K562 (cell line): Measurements from ENCODE around the gene SERGEF. TPM values are rescaled to one million over a fixed set of nuclear protein-coding genes. Genes with fewer than 3 reads are reported as not detected.

ENCODE experiments used
- ATAC-seq: fragments of 200-7000 bp; cut with Tn5 transposase; 3 replicates; pipeline ENCODE4 v1.9.1; 2020; ENCODE audit warnings: moderate library complexity
- BruUV-seq: library from RNA; stranded (reverse); fragments of 400-500 nt; replicated peaks from 2 replicates; lab custom pipeline; 2021; lab: Mats Ljungman, UMichigan
- CTCF ChIA-PET: fragments of 300-600 bp; formaldehyde crosslinking; extraction: SDS; loops from one replicate; lab custom pipeline; 2021; ENCODE audit warnings: low intra/inter-chr PET ratio; lab: Yijun Ruan, JAX
- POLR2A ChIA-PET: fragments of 300-600, 350-650 bp; sonication (Branson Sonifier 250); formaldehyde crosslinking; extraction: SDS; loops from one replicate; lab custom pipeline; 2021; ENCODE audit warnings: antibody characterized with exemption, inconsistent platforms; lab: Yijun Ruan, JAX
- DNase-seq, 4 experiments: peaks; one replicate each; pipeline versions ENCODE4 v3.0.0 to v3.0.0-alpha.2; 2011 to 2018; ENCODE audit warnings: low spot score in 3 of 4, mixed read lengths in 3 of 4; ENCODE audit errors: extremely low read depth in 1 of 4
- FAIRE-seq: peaks from 2 replicates; lab custom pipeline; 2011; peaks lifted over from hg19 to GRCh38; lab: Jason Lieb, UNC
- H2AFZ ChIP-seq: 2 replicates; pipeline ENCODE4 v1.6.0; 2011; ENCODE audit warnings: low read depth, low read length, control low read depth, inconsistent platforms
- H3K27ac ChIP-seq: fragments of 200-600 bp; 3 replicates; pipeline ENCODE4 v1.8.0; 2011; ENCODE audit warnings: low read depth, mild to moderate bottlenecking, control low read depth, inconsistent platforms, low read length, moderate library complexity, mixed read lengths; ENCODE audit errors: extremely low read depth
- H3K27me3 ChIP-seq, 2 experiments: fragments of 300-600 bp in 1 of 2; 2 replicates in 1 of 2; 3 replicates in 1 of 2; pipeline versions ENCODE4 v1.6.0 to v1.8.0; 2011; ENCODE audit warnings: inconsistent platforms in 2 of 2, low read length in 2 of 2, mild to moderate bottlenecking in 1 of 2, mixed read lengths in 1 of 2, moderate library complexity in 1 of 2; ENCODE audit not compliant: control insufficient read depth in 2 of 2, insufficient read depth in 2 of 2
- H3K36me3 ChIP-seq: fragments of 300-600 bp; 3 replicates; pipeline ENCODE4 v1.8.0; 2011; ENCODE audit warnings: mild to moderate bottlenecking, low read length, inconsistent platforms; ENCODE audit not compliant: control insufficient read depth, insufficient read depth
- H3K4me1 ChIP-seq, 2 experiments: fragments of 200-600 bp in 1 of 2; replicated peaks in 1 of 2; 2 replicates in 1 of 2; 3 replicates in 1 of 2; pipeline versions ENCODE4 v1.5.1 to v1.8.0; 2011; ENCODE audit warnings: inconsistent platforms in 2 of 2, low read length in 2 of 2, mild to moderate bottlenecking in 1 of 2, mixed read lengths in 1 of 2, moderate library complexity in 1 of 2; ENCODE audit not compliant: control insufficient read depth in 2 of 2, insufficient read depth in 2 of 2
- H3K4me2 ChIP-seq: 2 replicates; pipeline ENCODE4 v1.6.1; 2011; ENCODE audit warnings: low read length, control low read depth, inconsistent platforms, mixed read lengths; ENCODE audit not compliant: insufficient read depth
- H3K4me3 ChIP-seq: fragments of 200-600 bp; sonication (generic), shearing (Covaris generic); 2 replicates; pipeline ENCODE4 v1.5.1; 2016; ENCODE audit warnings: control low read depth, inconsistent platforms
- H3K79me2 ChIP-seq: fragments of 200-600 bp; 3 replicates; pipeline ENCODE4 v1.8.0; 2011; ENCODE audit warnings: low read length, inconsistent platforms; ENCODE audit not compliant: control insufficient read depth, insufficient read depth
- H3K9ac ChIP-seq, 2 experiments: 2 replicates each; pipeline versions ENCODE4 v1.6.0 to v1.6.1; 2011; ENCODE audit warnings: low read depth in 2 of 2, low read length in 2 of 2, control low read depth in 1 of 2, inconsistent platforms in 1 of 2, mild to moderate bottlenecking in 1 of 2, mixed read lengths in 1 of 2; ENCODE audit not compliant: insufficient read depth in 1 of 2
- H3K9me1 ChIP-seq: one replicate; pipeline ENCODE4 v1.6.0; 2011; ENCODE audit warnings: inconsistent platforms, mild to moderate bottlenecking, low read length, moderate library complexity; ENCODE audit not compliant: control insufficient read depth, insufficient read depth
- H3K9me3 ChIP-seq: replicated peaks from 2 replicates; pipeline ENCODE4 v1.5.1; 2011; ENCODE audit warnings: low read depth, low read length, inconsistent platforms; ENCODE audit not compliant: control insufficient read depth, insufficient read depth
- H4K20me1 ChIP-seq: replicated peaks from 2 replicates; pipeline ENCODE4 v1.6.1; 2011; ENCODE audit warnings: low read length, inconsistent platforms, mixed read lengths; ENCODE audit not compliant: control insufficient read depth, insufficient read depth
- ARNT ChIP-seq, 2 experiments: fragments of 450-650 bp; IDR thresholded peaks; 2 replicates each; pipeline ENCODE4 v1.6.1; 2016; ENCODE audit warnings: mild to moderate bottlenecking in 1 of 2
- FIP1L1 ChIP-seq: fragments of 200-400 bp; formaldehyde crosslinking; IDR thresholded peaks from 2 replicates; pipeline ENCODE4 v1.6.1; 2018; ENCODE audit warnings: mild to moderate bottlenecking, low read depth, low read length; ENCODE audit not compliant: poor library complexity, severe bottlenecking
- FOXJ2 ChIP-seq: fragments of 200-800 bp; sonication (Bioruptor generic); IDR thresholded peaks from 2 replicates; pipeline ENCODE4 v1.6.1; 2016; ENCODE audit warnings: missing genetic modification characterization, missing compliant biosample characterization
- HNRNPK ChIP-seq: fragments of 200-400 bp; formaldehyde crosslinking; IDR thresholded peaks from one replicate; pipeline ENCODE4 v1.6.1; 2018; ENCODE audit warnings: mild to moderate bottlenecking, low read depth, low read length; ENCODE audit not compliant: poor library complexity, severe bottlenecking
- ID3 ChIP-seq, 2 experiments: fragments of 250-450 bp in 1 of 2; fragments of 450-650 bp in 1 of 2; sonication (Bioruptor Pico) in 1 of 2; IDR thresholded peaks; 2 replicates each; pipeline versions ENCODE4 v1.6.1 to v1.8.0; 2016 to 2021; ENCODE audit warnings: mild to moderate bottlenecking in 2 of 2, moderate library complexity in 2 of 2, missing compliant biosample characterization in 1 of 2, missing genetic modification characterization in 1 of 2
- IFI16 ChIP-seq: fragments of 250-450 bp; sonication (Bioruptor Pico); IDR thresholded peaks from 2 replicates; pipeline ENCODE4 v2.1.2; 2022; ENCODE audit warnings: mild to moderate bottlenecking, inconsistent platforms
- MBD2 ChIP-seq: sonication (generic); IDR thresholded peaks from 2 replicates; pipeline ENCODE4 v1.6.1; 2016; ENCODE audit warnings: low read depth, borderline replicate concordance
- NR3C1 ChIP-seq: sonication (generic); formaldehyde crosslinking; IDR thresholded peaks from 2 replicates; pipeline ENCODE4 v1.8.1; 2022; ENCODE audit warnings: missing genetic modification reagents
- PCBP1 ChIP-seq: fragments of 200-400 bp; formaldehyde crosslinking; IDR thresholded peaks from 2 replicates; pipeline ENCODE4 v1.6.1; 2018; ENCODE audit warnings: mild to moderate bottlenecking, low read depth, low read length; ENCODE audit not compliant: poor library complexity, severe bottlenecking
- PYGO2 ChIP-seq: fragments of 450-650 bp; IDR thresholded peaks from 2 replicates; pipeline ENCODE4 v1.6.1; 2016; ENCODE audit warnings: mild to moderate bottlenecking, missing genetic modification characterization, moderate library complexity, missing compliant biosample characterization
- RUNX1 ChIP-seq: sonication (generic); IDR thresholded peaks from 2 replicates; pipeline ENCODE4 v1.6.1; 2016; ENCODE audit warnings: antibody characterized with exemption, low read depth
- TEAD4 ChIP-seq, 2 experiments: sonication (generic) in 1 of 2; formaldehyde crosslinking in 1 of 2; IDR thresholded peaks; 2 replicates each; pipeline versions ENCODE4 v1.6.1 to v1.8.0; 2012 to 2022; ENCODE audit warnings: borderline replicate concordance in 1 of 2, inconsistent platforms in 1 of 2, low read length in 1 of 2, mild to moderate bottlenecking in 1 of 2, missing genetic modification reagents in 1 of 2
- TSC22D4 ChIP-seq: fragments of 450-650 bp; IDR thresholded peaks from 2 replicates; pipeline ENCODE4 v1.6.1; 2016; ENCODE audit warnings: missing genetic modification characterization, missing biosample characterization, control low read depth
- U2AF1 ChIP-seq: fragments of 200-400 bp; formaldehyde crosslinking; optimal IDR thresholded peaks from 2 replicates; pipeline ENCODE3; 2017; ENCODE audit warnings: mild to moderate bottlenecking, low read depth, low read length, moderate library complexity
- ZNF140 ChIP-seq: fragments of 250-450 bp; sonication (Bioruptor Pico); IDR thresholded peaks from 2 replicates; pipeline ENCODE4 v1.8.0; 2021; ENCODE audit warnings: moderate library complexity, mild to moderate bottlenecking, inconsistent platforms
- ZSCAN29 ChIP-seq: fragments of 450-650 bp; IDR thresholded peaks from 2 replicates; pipeline ENCODE4 v1.6.1; 2017
- WGBS: fragments of 100-300 bp; shearing (Covaris generic); methylation state at CpG from one replicate; pipeline ENCODE4 v1.1.6; 2016; ENCODE audit warnings: low coverage, mixed read lengths; ENCODE audit not compliant: insufficient coverage; ENCODE audit errors: missing lambda C conversion rate; 5-methylcytosine and 5-hydroxymethylcytosine counted together
- in situ Hi-C: fragments of 300-500 bp; cut with MboI; formaldehyde crosslinking; loops from 4 replicates; pipeline ENCODE4 v1.15.0; 2018; ENCODE audit warnings: inconsistent platforms, mixed read lengths
- intact Hi-C: fragments of 100-400 bp; cut with micrococcal nuclease; formaldehyde crosslinking; loops from 2 replicates; pipeline ENCODE4 v1.14.2; 2022
- polyA plus RNA-seq, 8 experiments: library from polyadenylated mRNA; depleted of rRNA in 4 of 8; stranded (reverse) in 5 of 8; unstranded in 3 of 8; fragments of >200 nt; fragmentation: Nextera tagmentation in 2 of 8; fragmentation: Illumina TruSeq in 1 of 8; extraction: Ambion mirVana in 2 of 8; extraction: Trizol in 1 of 8; gene quantifications; 2 replicates each; pipeline versions ENCODE4 v1.2.1 to v1.2.3, GENCODE V29; 2011 to 2014; ENCODE audit warnings: inconsistent platforms in 1 of 8, missing spikeins in 1 of 8
- total RNA-seq, 7 experiments: library from RNA; depleted of rRNA in 6 of 7; stranded (reverse); fragments of >200 nt in 6 of 7; fragmentation: Illumina TruSeq in 2 of 7; extraction: Trizol in 2 of 7; gene quantifications; 2 replicates each; pipeline versions ENCODE4 v1.2.1 to v1.2.3, GENCODE V29; 2011 to 2021; ENCODE audit warnings: low replicate concordance in 1 of 7
- TF ChIP-seq, protein P1 (sequence below): fragments of 200-400 bp; formaldehyde crosslinking; IDR thresholded peaks from 2 replicates; pipeline ENCODE4 v1.6.1; 2017; ENCODE audit warnings: mild to moderate bottlenecking, low read depth, low read length, moderate library complexity

The SERGEF gene
- total and polyA plus RNA-seq, 9 of the 15 experiments (the other 6 are each of a cell fraction or from before 2014, with no cell fraction given), result 10.2 to 28.0 (median 19.9) TPM

- TF ChIP-seq ZSCAN29 (no peak), FIP1L1 (no peak), FOXJ2 (tag) (no peak)
These were observed 219.1 kb downstream of the SERGEF start (continued) for GRCh38 chr11:17793642-17794170.

- BruUV-seq, result no TSS peak
- H3K27ac ChIP-seq, result no peak overlapping the region
- H4K20me1 ChIP-seq, result no peaks in the 10 kb centered on the region; the same call in 1 of the 2 replicates
- no peak for ATAC-seq
- H2AFZ ChIP-seq, result no peak overlapping the region
- 43% methylated on average over 8 of the region's 9 CpGs for WGBS
- TF ChIP-seq ID3 (CRISPR knock-in tag; IDR thresholded peaks at IDR 0.05) (no peak), ID3 (tag; IDR thresholded peaks at IDR 0.05) (no peak), MBD2 (no peak), PCBP1 (no peak), TSC22D4 (no peak), NR3C1 (CRISPR knock-in tag) (no peak), ARNT (IDR thresholded peaks at IDR 0.05) (no peak), U2AF1 (no peak), PYGO2 (tag) (no peak), ZNF140 (no peak), HNRNPK (no peak), RUNX1 (no peak), IFI16 (no peak), TEAD4 (IDR thresholded peaks at IDR 0.05; ENCODE audit: low read length) (no peak), TEAD4 (CRISPR knock-in tag; IDR thresholded peaks at IDR 0.05; ENCODE audit: borderline replicate concordance) (no peak)
- TF ChIP-seq, protein P1, sequence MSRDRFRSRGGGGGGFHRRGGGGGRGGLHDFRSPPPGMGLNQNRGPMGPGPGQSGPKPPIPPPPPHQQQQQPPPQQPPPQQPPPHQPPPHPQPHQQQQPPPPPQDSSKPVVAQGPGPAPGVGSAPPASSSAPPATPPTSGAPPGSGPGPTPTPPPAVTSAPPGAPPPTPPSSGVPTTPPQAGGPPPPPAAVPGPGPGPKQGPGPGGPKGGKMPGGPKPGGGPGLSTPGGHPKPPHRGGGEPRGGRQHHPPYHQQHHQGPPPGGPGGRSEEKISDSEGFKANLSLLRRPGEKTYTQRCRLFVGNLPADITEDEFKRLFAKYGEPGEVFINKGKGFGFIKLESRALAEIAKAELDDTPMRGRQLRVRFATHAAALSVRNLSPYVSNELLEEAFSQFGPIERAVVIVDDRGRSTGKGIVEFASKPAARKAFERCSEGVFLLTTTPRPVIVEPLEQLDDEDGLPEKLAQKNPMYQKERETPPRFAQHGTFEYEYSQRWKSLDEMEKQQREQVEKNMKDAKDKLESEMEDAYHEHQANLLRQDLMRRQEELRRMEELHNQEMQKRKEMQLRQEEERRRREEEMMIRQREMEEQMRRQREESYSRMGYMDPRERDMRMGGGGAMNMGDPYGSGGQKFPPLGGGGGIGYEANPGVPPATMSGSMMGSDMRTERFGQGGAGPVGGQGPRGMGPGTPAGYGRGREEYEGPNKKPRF, result no peak
- TF ChIP-seq, all 486 proteins: peak for 0
- no peaks in the 10 kb centered on the region for H3K36me3 ChIP-seq
- in situ Hi-C loops (no loop called here), intact Hi-C loops (no loop called here)
- no peaks in the 10 kb centered on the region for H3K9me1 ChIP-seq
- CTCF ChIA-PET, result no interaction called here
- H3K27me3 ChIP-seq, result no peaks in the 10 kb centered on the region
- no peak overlapping the region for H3K4me3 ChIP-seq
- H3K4me1 ChIP-seq, result peaks cover 0 to 5% of the 10 kb centered on the region in 2 experiments; a peak in 1 of 5 replicates
- no peaks in the 10 kb centered on the region for H3K79me2 ChIP-seq
- H3K9ac ChIP-seq, result no peak overlapping the region
- FAIRE-seq (no peak), DNase-seq (no peak)
- no peak overlapping the region for H3K4me2 ChIP-seq
- POLR2A ChIA-PET, result no interaction called here
- H3K9me3 ChIP-seq, result no peaks in the 10 kb centered on the region
These were observed 220.7 kb downstream of the SERGEF start for GRCh38 chr11:17792161-17792560.
